ENCODE measurements around the gene TNFRSF13B.

DNA sequence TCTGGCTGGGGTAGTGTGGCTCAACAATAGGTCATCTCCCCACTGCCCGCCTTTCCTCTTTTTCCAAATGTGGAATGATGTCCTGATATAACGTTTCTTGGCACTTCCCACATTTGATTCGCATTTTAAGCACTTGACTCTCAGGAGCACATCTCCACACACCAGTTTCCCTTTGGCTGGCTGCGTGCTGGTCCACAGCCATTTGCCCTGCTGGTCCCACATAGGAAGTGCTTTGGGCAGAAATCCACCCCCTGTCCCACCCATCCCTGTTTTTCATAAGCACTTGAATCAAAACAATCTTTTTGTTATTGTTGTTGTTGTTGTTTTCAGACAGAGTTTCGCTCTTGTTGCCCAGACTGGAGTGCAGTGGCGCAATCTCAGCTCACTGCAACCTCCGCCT is 24.0 kb upstream of the TNFRSF13B start:
- TF ChIP-seq, protein P1, sequence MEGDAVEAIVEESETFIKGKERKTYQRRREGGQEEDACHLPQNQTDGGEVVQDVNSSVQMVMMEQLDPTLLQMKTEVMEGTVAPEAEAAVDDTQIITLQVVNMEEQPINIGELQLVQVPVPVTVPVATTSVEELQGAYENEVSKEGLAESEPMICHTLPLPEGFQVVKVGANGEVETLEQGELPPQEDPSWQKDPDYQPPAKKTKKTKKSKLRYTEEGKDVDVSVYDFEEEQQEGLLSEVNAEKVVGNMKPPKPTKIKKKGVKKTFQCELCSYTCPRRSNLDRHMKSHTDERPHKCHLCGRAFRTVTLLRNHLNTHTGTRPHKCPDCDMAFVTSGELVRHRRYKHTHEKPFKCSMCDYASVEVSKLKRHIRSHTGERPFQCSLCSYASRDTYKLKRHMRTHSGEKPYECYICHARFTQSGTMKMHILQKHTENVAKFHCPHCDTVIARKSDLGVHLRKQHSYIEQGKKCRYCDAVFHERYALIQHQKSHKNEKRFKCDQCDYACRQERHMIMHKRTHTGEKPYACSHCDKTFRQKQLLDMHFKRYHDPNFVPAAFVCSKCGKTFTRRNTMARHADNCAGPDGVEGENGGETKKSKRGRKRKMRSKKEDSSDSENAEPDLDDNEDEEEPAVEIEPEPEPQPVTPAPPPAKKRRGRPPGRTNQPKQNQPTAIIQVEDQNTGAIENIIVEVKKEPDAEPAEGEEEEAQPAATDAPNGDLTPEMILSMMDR (IDR thresholded peaks at IDR 0.05): no peak
- TF ChIP-seq POLR2A (IDR thresholded peaks at IDR 0.05): no peak
